ENCODE results near the gene ANKHD1. TPM values are rescaled to one million over a fixed set of nuclear protein-coding genes. Genes with fewer than 3 reads are reported as not detected.

The ANKHD1 gene
- total and polyA plus RNA-seq, 2 of the 8 experiments (the other 6 are each of a cell fraction or from before 2014, with no cell fraction given) = 69.9 to 108 TPM

GRCh38 chr5:140402258-140403074 is 833 bp downstream of the ANKHD1 start (continued):
- TF ChIP-seq CHD7 (IDR thresholded peaks at IDR 0.05; ENCODE audit: insufficient replicate concordance, low read length) (no peak), NRF1 (IDR thresholded peaks at IDR 0.05; ENCODE audit: low read depth, low read length) (no peak), JUN (IDR thresholded peaks at IDR 0.05; ENCODE audit: low read depth, low read length) (no peak), BRCA1 (IDR thresholded peaks at IDR 0.05; ENCODE audit: low read depth, low read length) (no peak), TEAD4 (IDR thresholded peaks at IDR 0.05; ENCODE audit: low read depth, low read length) (no peak), CHD1 (IDR thresholded peaks at IDR 0.05; ENCODE audit: low read depth, low read length) (no peak), TBP (IDR thresholded peaks at IDR 0.05; ENCODE audit: low read depth, low read length) (peak; percentile 55; the same call in 1 of the 2 replicates), RXRA (IDR thresholded peaks at IDR 0.05; ENCODE audit: insufficient read depth, low read depth, low read length) (no peak), ATF2 (IDR thresholded peaks at IDR 0.05; ENCODE audit: low read length) (no peak)

All from H1 (cell line).